Central memory CD4-positive, alpha-beta T cell (primary cell): ENCODE measurements around the gene ATP6V1G2.
"Not testable (repeated sequence)": the region's sequence is repeated elsewhere in the genome, so short reads cannot be mapped to it uniquely, and the experiment has no call there.

Experiments used
- DNase-seq: peaks from one replicate; pipeline ENCODE4 v3.0.0; 2022

ATP6V1G2 gene

GRCh38 chr6:31528821-31529328 is 17.5 kb downstream of the ATP6V1G2 start, which contains the start of gene MCCD1:
TSS of gene MCCD1 (plus strand) at chr6:31528962. CDS start at chr6:31529015, 53 bp downstream.
- DNase-seq, result no peak

- DNase-seq, result no peak
Observed at GRCh38 chr6:31528307-31528777, 18.1 kb downstream of the ATP6V1G2 start.

DNA sequence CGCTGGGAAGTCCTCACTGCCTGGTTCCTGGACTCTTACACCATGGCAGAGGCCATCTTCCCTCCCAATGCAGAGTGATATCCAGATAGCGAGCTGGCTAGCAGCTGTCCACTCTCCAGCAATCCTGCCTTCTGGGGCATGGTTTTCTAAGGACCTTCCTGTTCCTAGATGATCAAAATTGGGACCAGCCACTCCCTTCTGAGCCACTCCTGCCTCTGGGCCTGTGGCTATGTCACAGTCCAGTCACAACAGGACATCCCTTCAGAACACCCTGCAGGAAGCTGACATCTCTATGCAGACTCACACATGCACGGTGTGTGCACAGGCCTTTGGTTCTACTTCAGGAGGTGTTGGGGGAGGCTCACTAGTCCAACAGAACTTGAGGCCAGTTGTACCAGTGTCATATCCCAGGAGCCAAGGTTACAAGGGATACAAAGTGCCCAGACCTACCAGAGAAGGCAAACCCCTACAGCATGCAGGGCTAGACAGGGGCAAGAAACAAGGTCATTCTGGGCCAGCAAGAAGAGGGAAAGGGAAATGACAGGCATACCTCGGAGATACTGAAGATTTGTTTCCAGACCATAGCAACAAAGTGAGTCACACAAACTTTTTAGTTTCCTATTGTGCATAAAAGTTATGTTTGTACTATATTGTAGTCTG is 20.3 kb downstream of the ATP6V1G2 start:
- no peak for DNase-seq

DNA sequence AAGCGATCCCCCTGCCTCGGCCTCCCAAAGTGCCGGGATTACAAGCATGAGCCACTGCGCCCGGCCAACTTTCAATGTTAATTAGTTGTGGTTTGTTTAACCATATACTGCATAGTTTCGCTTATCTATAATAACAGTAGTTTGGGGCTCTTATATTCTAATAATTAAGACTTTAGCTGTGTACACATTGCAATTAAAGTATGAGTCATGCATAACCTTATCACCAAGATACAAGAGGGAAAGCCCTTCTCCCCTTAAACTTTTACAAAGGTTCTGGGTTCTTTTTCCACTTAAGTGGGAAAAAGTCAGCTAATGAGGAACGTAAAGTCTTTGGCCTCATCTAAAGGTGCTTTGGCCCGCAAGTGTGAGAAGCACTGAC is 20.9 kb downstream of the ATP6V1G2 start:
- no peak for DNase-seq

GRCh38 chr6:31521835-31522234 is 24.6 kb downstream of the ATP6V1G2 start:
- no peak for DNase-seq

DNA sequence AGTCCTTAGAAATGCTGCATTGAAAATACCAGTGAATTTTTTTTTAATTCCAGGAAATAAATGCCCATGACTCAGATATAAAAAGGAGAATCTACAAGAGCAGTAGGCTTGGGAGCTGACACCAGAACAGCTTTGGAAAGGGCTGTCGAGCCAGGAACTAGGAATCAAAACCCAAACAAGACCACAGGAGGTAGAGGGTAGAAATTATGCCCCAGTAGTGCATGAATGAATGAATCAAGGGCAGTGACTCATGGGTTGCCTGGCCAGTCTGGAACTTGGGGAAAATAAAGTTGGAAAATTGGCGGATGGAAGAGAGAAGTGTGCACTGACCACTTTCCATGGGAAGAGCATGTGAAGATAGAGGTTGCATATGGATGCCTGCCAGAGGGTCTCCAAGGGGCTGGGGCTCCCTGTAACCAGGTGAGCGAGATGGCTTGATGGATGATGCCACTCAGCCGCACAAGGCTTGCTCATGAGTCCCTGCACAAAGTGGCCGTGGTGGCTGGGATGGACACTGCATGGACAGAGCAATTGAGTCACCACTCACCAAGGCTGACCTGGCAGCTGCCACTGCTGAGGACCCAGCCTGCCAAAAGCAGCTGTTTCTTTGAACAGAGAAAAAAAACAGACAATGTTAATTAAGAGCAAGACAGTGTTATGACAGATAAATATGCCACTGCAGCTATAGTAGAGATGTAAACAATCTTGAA is 32.8 kb downstream of the ATP6V1G2 start:
- no peak for DNase-seq

DNA sequence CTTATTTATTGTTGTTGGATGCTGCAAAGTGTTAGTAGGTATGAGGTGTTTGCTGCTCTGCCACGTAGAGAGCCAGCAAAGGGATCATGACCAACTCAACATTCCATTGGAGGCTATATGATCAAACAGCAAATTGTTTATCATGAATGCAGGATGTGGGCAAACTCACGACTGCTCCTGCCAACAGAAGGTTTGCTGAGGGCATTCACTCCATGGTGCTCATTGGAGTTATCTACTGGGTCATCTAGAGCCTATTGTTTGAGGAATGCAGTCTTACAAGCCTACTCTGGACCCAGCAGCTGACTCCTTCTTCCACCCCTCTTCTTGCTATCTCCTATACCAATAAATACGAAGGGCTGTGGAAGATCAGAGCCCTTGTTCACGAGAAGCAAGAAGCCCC is 36.4 kb downstream of the ATP6V1G2 start:
- no peak for DNase-seq

DNA sequence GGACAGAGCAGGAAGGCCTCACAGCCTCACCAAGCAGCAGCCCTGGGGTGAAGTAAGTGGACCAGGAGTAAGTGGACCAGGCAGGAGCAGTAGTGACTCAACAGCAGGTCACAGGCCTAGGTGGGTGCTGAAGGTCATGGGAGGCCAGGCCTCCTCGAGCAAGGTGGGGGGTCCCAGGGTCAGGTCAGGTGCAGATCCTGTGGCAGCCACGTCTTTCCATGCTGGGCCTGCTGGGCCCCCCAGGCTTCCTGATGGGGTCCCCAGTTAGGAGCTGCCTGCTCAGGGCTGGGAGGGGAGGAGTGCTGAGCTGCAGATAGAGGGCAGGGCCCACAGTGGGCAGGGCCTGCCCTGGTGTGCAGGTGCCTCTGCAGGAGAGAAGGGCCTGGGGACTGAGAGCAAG is 37.4 kb downstream of the ATP6V1G2 start:
- DNase-seq, result not testable (repeated sequence)

DNA sequence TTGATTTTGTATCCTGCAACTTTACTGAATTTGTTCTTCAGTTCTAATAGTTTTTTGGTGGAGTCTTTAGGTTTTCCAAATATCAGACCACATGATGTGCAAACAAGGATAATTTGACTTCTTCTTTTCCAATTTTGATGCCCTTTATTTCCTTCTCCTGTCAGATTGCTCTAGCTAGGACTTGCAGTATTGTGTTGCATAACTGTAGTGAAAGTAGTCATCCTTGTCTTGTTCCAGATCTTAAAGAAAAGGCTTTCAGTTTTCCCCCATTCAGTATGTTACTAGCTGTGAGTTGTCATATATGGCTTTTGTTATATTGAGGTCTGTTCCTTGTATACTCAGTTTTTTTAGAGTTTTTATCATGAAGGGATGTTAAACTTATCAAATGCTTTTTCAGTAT is 43.8 kb downstream of the ATP6V1G2 start:
- DNase-seq, result no peak

DNA sequence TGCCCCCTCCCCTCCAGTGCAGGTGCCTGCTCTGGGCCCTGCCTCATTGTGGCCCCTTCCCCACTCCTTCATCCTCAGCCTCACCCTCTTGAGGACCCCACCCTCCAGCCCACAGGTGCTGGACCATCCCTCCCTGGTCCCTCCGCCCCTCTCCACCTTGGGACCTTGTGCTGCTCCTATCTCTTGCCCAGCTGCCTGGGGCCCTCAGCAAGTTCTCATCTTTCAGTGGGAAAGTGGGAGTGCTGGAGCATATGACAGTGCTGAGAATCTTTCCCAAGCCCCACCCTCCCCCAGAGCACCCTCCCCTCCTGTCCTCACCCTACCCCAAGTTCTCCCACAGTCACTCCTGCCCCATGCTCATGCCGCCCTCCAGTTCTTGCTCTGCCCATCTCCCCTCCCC is 46.8 kb downstream of the ATP6V1G2 start:
- not testable (repeated sequence) for DNase-seq

DNA sequence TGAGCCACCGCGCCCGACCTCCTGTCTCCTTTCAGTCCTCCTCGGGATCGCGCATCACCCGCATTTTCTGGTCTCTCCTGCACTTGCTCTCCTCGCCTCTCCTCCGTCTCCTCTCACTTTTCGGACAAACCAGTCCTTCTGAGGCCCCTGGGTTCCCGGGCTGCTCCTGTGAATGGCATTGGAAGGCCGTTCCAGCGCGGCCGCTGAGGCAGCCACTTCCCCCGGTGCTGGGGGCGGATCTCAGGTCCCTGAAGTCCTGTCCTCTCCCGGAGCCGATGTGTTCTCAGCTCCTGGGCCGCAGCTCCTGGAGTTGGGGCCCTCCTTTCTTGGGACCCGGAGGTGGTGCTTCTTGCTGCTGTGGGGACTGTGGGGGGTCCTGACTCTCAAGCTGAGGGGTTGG is 47.7 kb downstream of the ATP6V1G2 start:
- no peak for DNase-seq

DNA sequence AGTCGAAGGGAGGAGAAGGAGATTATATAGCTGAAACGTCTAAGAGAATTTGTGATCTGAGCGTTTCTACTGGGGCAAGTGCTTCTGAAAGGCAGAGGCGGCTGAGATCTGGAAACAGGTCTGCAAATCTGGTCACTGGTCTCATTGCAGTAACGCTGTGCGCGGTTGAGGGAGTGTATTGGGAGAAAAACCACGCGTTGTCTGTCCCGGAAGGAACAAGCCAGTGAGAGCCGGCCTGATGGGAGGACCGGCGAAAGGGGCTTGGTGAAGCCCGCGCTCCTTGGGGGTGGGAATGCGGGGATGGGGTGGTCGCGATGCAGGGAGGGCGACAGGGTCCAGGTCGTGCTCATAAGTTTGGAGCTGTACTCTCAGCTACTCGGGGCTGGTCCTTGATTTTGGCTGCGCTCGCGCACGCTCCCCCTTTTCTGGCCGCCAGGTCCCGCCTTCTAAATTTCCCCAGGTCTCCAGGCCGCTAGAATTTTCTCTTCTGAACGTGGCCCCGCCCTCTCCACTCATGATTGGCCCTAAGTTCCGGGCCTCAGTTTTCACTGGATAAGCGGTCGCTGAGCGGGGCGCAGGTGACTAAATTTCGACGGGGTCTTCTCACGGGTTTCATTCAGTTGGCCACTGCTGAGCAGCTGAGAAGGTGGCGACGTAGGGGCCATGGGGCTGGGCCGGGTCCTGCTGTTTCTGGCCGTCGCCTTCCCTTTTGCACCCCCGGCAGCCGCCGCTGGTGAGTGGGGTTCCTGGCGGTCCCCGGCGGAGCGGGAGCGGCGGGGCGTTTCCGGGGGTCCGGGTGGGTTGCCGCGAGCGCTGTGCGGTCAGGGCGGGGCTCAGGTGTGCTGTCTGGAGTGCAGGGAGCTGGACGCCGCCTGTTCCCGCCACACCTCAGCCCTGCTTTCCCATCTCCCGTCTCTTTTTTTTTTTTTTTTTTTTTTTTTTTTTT is 48.6 kb downstream of the ATP6V1G2 start, which contains the start of gene MICB:
Gene MICB, plus strand, starts transcription at position 615 of the 946 bp plus-strand sequence. Its CDS starts 49 bp downstream, at position 664.
- peak; percentile 81 for DNase-seq

DNA sequence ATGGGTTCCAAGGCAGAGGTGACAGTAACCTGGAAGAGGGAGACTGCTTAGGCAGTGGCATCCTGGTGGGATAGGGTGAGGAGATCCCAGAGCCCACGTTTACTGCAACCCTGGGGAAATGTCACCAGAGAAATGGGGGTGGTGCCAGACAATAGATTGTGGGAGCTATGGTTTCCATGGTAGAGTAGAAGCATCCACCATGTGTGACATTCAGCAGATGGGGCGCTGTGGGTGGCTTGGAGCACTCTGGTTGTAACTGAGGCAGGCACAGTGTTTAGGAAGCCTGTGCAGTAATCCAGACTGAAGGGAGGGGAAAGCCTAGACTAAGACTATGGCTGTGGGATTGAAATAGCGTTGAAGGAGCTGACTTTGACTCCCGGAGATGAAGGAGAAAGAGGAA is 49.6 kb downstream of the ATP6V1G2 start:
- DNase-seq, result peak; percentile 11

- no peak for DNase-seq
Observed at GRCh38 chr6:31495580-31495979, 50.8 kb downstream of the ATP6V1G2 start.
